Activated B cell treated with CpG ODN at 0.5 μM for 24 hours (primary cell): ENCODE measurements around the gene TNP2. TPM values are rescaled to one million over a fixed set of nuclear protein-coding genes. Genes with fewer than 3 reads are reported as not detected.

ENCODE experiments used
- ATAC-seq: fragments of 200-7000 bp; cut with Tn5 transposase; one replicate; pipeline ENCODE4 v1.10.0; 2021; ENCODE audit warnings: low read depth, mild to moderate bottlenecking, moderate library complexity
- CTCF ChIA-PET: fragments of 350-600 bp; sonication (Branson Sonifier 250); formaldehyde crosslinking; loops from one replicate; lab custom pipeline; 2021; ENCODE audit warnings: antibody characterized with exemption; lab: Charles Lee
- POLR2A ChIA-PET: fragments of 350-600 bp; sonication (Branson Sonifier 250); formaldehyde crosslinking; loops from one replicate; lab custom pipeline; 2021; ENCODE audit warnings: antibody characterized with exemption; lab: Charles Lee
- DNase-seq: peaks from one replicate; pipeline ENCODE4 v3.0.0; 2022
- H3K27ac Mint-ChIP-seq: one replicate; pipeline ENCODE4 v1.8.0; 2020; ENCODE audit warnings: mixed read lengths
- H3K27me3 Mint-ChIP-seq: one replicate; pipeline ENCODE4 v1.8.0; 2021; ENCODE audit warnings: mixed read lengths
- H3K36me3 Mint-ChIP-seq: one replicate; pipeline ENCODE4 v1.8.0; 2021; ENCODE audit warnings: low read depth, mixed read lengths
- H3K4me1 Mint-ChIP-seq: one replicate; pipeline ENCODE4 v1.8.0; 2021; ENCODE audit warnings: mixed read lengths
- H3K4me3 Mint-ChIP-seq: one replicate; pipeline ENCODE4 v1.8.0; 2020; ENCODE audit warnings: mild to moderate bottlenecking, mixed read lengths
- H3K9me3 Mint-ChIP-seq: one replicate; pipeline ENCODE4 v1.8.0; 2020; ENCODE audit warnings: mixed read lengths
- intact Hi-C: fragments of 100-400 bp; cut with micrococcal nuclease; formaldehyde crosslinking; loops from one replicate; pipeline ENCODE4 v1.15.1; 2024
- total RNA-seq: library from RNA; stranded (reverse); gene quantifications from 2 replicates; pipeline ENCODE4 v1.2.3, GENCODE V29; 2022
- TF ChIP-seq, protein P1 (sequence below): fragments of 200-600 bp; IDR thresholded peaks from one replicate; pipeline ENCODE4 v1.8.0; 2022; ENCODE audit warnings: antibody characterized with exemption, mild to moderate bottlenecking

Gene TNP2
- total RNA-seq, 1 donor from 2014 or later, result not detected

DNA sequence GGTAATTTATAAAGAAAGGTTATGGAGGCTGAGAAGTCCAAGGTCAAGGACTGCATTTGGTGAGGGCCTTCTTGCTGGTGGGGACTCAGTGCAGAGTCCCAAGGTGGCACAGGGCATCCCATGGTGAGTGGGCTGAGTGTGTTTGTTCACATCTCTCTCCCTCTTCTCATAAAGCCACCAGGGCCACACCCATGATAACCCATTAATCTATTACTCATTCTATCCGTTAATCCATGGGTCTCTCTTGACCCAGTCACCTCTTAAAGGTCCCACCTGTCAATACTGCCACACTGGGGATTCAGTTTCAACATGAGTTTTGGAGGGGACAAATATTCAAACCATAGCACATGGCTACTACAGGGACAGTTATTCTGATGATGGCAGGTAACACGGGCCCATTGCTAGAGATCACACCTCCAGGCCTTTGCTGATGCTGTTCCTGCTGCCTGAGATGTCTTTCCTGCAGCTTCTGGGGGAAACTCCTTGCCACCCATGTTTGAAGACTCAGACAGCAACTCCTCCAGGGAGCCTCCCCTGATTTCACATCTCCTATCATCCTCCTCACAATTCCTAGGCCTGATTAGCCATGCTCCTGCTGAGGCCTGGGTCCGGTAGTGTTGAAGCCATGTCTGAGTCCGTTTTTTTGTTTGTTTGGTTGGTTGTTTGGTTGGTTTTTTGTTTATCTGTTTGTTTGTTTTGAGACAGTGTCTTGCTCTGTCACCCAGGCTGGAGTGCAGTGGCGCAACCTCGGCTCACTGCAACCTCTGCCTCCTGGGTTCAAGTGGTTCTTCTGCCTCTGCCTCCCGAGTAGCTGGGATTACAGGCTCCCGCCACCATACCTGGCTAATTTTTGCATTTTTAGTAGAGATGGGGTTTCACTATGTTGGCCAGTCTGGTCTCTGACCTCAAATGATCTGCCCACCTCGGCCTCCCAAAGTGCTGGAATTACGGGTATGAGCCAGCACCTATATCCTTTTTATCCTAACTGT, 29.2 kb downstream of the TNP2 start:
- H3K9me3 Mint-ChIP-seq, result no peaks in the 10 kb centered on the region
- no peaks in the 10 kb centered on the region for H3K36me3 Mint-ChIP-seq
- peaks cover 4% of the 10 kb centered on the region for H3K4me1 Mint-ChIP-seq
- DNase-seq (no peak), ATAC-seq (no peak)
- H3K27me3 Mint-ChIP-seq, result no peaks in the 10 kb centered on the region
- intact Hi-C loops, result no loop called here
- no peak overlapping the region for H3K27ac Mint-ChIP-seq
- TF ChIP-seq, protein P1, sequence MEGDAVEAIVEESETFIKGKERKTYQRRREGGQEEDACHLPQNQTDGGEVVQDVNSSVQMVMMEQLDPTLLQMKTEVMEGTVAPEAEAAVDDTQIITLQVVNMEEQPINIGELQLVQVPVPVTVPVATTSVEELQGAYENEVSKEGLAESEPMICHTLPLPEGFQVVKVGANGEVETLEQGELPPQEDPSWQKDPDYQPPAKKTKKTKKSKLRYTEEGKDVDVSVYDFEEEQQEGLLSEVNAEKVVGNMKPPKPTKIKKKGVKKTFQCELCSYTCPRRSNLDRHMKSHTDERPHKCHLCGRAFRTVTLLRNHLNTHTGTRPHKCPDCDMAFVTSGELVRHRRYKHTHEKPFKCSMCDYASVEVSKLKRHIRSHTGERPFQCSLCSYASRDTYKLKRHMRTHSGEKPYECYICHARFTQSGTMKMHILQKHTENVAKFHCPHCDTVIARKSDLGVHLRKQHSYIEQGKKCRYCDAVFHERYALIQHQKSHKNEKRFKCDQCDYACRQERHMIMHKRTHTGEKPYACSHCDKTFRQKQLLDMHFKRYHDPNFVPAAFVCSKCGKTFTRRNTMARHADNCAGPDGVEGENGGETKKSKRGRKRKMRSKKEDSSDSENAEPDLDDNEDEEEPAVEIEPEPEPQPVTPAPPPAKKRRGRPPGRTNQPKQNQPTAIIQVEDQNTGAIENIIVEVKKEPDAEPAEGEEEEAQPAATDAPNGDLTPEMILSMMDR, result no peak
- ChIA-PET CTCF (no interaction called here), POLR2A (interaction anchor here (0.6 to 2.2 kb wide), 3 partner anchors 13 to 15 kb away, joined by 5 to 9 read pairs (median 5); partner anchors contain the start of gene SOCS1)
- H3K4me3 Mint-ChIP-seq, result no peak overlapping the region

DNA sequence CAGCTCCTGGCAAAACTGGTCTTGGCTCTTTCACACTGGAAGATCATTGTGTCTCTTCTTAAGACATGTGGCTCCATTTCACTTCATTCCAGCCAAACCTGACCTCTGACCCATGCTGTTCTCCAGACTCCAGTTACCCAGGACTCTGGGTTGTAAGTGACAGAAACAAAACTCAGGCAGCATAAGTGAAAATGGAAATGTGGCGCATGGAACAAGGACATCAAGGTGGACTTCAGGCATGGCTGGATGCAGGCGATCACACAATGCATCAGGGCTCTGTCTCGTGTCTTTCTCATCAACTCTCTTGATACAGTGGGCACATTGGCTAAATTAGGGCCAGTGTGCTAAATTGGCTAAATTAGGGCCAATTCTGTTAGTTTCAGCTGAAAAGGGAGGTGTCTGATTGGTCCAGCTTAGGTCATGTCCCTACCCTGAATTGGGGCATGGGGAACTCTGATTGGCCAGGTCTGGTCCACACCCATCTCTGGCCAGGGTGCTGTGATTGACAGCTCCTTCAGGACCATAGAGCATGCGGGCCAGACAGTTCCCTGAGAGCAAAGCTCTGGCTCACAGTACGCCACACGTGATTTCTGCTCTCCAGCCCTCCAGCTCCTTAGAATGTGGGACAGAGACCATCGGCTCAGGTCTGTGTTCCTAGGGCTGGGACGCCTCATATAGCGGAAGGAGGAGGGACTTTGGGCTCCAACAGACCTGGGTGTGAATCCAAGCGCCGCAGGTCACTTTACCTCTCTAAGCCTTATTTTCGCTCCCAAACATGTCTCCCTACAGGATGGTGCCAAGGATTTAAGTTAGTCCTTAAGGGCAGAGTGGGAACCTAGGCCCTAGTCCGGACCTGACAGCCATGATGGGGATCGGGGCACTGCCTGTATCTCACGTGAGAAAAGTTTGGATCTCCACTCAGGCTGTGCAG, 30.6 kb downstream of the TNP2 start:
- H3K4me1 Mint-ChIP-seq, result peaks cover 15% of the 10 kb centered on the region
- TF ChIP-seq, protein P1, result no peak
- H3K4me3 Mint-ChIP-seq, result no peak overlapping the region
- H3K36me3 Mint-ChIP-seq, result no peaks in the 10 kb centered on the region
- POLR2A ChIA-PET, result interaction anchor here (1.6 to 2.2 kb wide), 2 partner anchors 13 to 16 kb away, joined by 5 to 6 read pairs; no protein-coding TSS in a partner anchor
- H3K9me3 Mint-ChIP-seq, result no peaks in the 10 kb centered on the region
- intact Hi-C loops, result no loop called here
- H3K27me3 Mint-ChIP-seq, result no peaks in the 10 kb centered on the region
- no peak overlapping the region for H3K27ac Mint-ChIP-seq
- CTCF ChIA-PET, result no interaction called here
- ATAC-seq (no peak), DNase-seq (no peak)

DNA sequence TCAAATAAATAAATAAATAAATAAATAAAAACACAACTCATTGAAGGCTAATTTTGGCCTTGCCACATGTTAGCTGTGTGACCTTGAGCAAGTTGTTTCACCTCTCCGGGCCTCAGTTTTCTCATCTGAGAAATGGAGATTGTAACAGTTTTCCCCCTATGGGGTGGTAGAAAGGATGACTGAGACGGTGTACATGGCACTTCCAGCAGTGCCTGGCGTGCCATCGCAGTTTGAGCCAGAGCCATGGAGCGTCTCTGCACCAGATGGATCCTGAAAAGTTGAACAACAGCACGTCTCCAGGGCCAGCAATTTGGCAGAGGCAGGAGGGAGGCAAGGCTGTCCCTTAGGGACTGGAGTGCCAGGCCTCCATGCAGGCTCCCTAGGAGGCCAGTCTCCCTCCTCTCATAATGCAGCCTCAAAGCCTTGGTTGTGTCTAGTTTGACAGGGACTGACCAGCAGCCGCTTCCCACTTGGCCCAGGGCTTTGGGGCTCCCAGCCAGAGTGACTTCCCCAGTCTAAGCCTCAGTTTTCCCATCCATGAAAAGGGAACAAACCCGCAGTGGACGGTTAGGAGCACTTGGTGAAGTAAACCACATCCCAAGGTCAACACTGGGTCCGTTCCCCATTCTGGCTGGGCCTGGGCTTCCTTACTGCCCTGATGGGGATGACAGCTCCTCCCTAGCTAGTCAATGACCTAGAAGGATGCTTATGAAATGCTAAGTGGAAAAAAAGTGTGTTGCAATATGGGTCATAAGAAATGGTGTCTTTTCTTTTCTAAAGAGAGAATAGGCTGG, 32.5 kb downstream of the TNP2 start:
- TF ChIP-seq, protein P1, result no peak
- intact Hi-C loops, result no loop called here
- Mint-ChIP-seq H3K4me3 (no peak overlapping the region), H3K4me1 (peaks cover 33% of the 10 kb centered on the region), H3K27me3 (no peaks in the 10 kb centered on the region), H3K9me3 (no peaks in the 10 kb centered on the region), H3K27ac (no peak overlapping the region), H3K36me3 (no peaks in the 10 kb centered on the region)
- POLR2A ChIA-PET, result interaction anchor here (0.7 kb wide), 2 partner anchors 15 to 50 kb away, joined by 3 to 4 read pairs; no protein-coding TSS in a partner anchor
- no peak for ATAC-seq
- no peak for DNase-seq
- CTCF ChIA-PET, result no interaction called here

DNA sequence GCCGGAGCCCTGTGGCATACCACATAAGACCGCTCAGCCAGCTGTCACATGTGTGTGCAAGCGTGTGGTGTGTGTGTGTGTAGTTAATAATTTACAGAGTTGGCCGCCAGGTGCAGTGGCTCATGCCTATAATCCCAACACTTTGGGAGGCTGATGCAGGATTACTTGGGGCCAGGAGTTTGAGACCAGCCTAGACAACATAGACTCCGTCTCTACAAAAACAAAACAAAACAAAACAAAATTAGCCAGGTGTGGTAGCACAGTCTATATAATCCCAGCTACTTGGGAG, 33.5 kb downstream of the TNP2 start:
- H3K4me1 Mint-ChIP-seq, result peaks cover 38% of the 10 kb centered on the region

More for the DNA sequence above, 33.5 kb downstream of the TNP2 start:
- no peak overlapping the region for H3K27ac Mint-ChIP-seq
- no peak for DNase-seq
- H3K36me3 Mint-ChIP-seq, result no peaks in the 10 kb centered on the region
- H3K9me3 Mint-ChIP-seq, result no peaks in the 10 kb centered on the region
- TF ChIP-seq, protein P1, result no peak
- intact Hi-C loops, result no loop called here
- ChIA-PET CTCF (no interaction called here), POLR2A (interaction anchor here (0.6 to 1.6 kb wide), 3 partner anchors 8 to 12 kb away, joined by 3 to 5 read pairs (median 4); no protein-coding TSS in a partner anchor)
- no peak overlapping the region for H3K4me3 Mint-ChIP-seq
- ATAC-seq, result no peak
- no peaks in the 10 kb centered on the region for H3K27me3 Mint-ChIP-seq
